Measurements from ENCODE around the gene PCSK5.

Gene PCSK5

GRCh38 chr9:76092572-76092971 is 202.1 kb downstream of the PCSK5 start:
- no peak for DNase-seq

GRCh38 chr9:76095585-76095984 is 205.1 kb downstream of the PCSK5 start:
- DNase-seq = no peak

- no peak for DNase-seq
These were observed 209.0 kb downstream of the PCSK5 start for GRCh38 chr9:76099516-76099915.

GRCh38 chr9:76101075-76101474 is 210.6 kb downstream of the PCSK5 start:
- no peak for DNase-seq

GRCh38 chr9:76101491-76101890 is 211.0 kb downstream of the PCSK5 start:
- no peak for DNase-seq

GRCh38 chr9:76101947-76102346 is 211.5 kb downstream of the PCSK5 start:
- no peak for DNase-seq

- no peak for DNase-seq
These were observed 213.2 kb downstream of the PCSK5 start for GRCh38 chr9:76103531-76104315.

GRCh38 chr9:76107482-76107881 is 217.0 kb downstream of the PCSK5 start:
- no peak for DNase-seq

GRCh38 chr9:76109953-76110352 is 219.5 kb downstream of the PCSK5 start:
- no peak for DNase-seq

- no peak for DNase-seq
These were observed 221.7 kb downstream of the PCSK5 start for GRCh38 chr9:76112151-76112550.

GRCh38 chr9:76114144-76114543 is 223.7 kb downstream of the PCSK5 start:
- no peak for DNase-seq

- DNase-seq = no peak
These were observed 224.9 kb downstream of the PCSK5 start for GRCh38 chr9:76115396-76115795.

- no peak for DNase-seq
These were observed 225.6 kb downstream of the PCSK5 start for GRCh38 chr9:76115982-76116646.

- DNase-seq = no peak
These were observed 226.4 kb downstream of the PCSK5 start for GRCh38 chr9:76116913-76117312.

- DNase-seq = no peak
These were observed 237.2 kb downstream of the PCSK5 start for GRCh38 chr9:76127637-76128036.

- DNase-seq = no peak
These were observed 245.4 kb downstream of the PCSK5 start for GRCh38 chr9:76135902-76136301.

- DNase-seq = no peak
These were observed 246.5 kb downstream of the PCSK5 start for GRCh38 chr9:76136986-76137385.

- no peak for DNase-seq
These were observed 247.5 kb downstream of the PCSK5 start for GRCh38 chr9:76137931-76138330.

GRCh38 chr9:76138360-76138759 is 247.9 kb downstream of the PCSK5 start:
- DNase-seq = no peak

GRCh38 chr9:76143834-76144233 is 253.4 kb downstream of the PCSK5 start:
- DNase-seq = no peak

- no peak for DNase-seq
These were observed 259.5 kb downstream of the PCSK5 start for GRCh38 chr9:76150013-76150412.

GRCh38 chr9:76151267-76151666 is 260.8 kb downstream of the PCSK5 start:
- no peak for DNase-seq

GRCh38 chr9:76153339-76153738 is 262.9 kb downstream of the PCSK5 start:
- DNase-seq = no peak

GRCh38 chr9:76153902-76154629 is 263.6 kb downstream of the PCSK5 start:
- no peak for DNase-seq
